DMS 273 treated with DMSO at 0.1 percent for 48 hours (cell line): ENCODE results near the gene BHLHE23.

Experiments
- DNase-seq: peaks from one replicate; lab custom pipeline; 2025; lab: John Stamatoyannopoulos, UW

Gene BHLHE23

GRCh38 chr20:62972845-62973745, 33.7 kb downstream of the BHLHE23 start:
- no peak for DNase-seq

GRCh38 chr20:62971950-62972844, 34.6 kb downstream of the BHLHE23 start:
- peak; percentile 44 for DNase-seq

GRCh38 chr20:62971211-62971949, 35.4 kb downstream of the BHLHE23 start:
- DNase-seq, result no peak

GRCh38 chr20:62970307-62971210, 36.2 kb downstream of the BHLHE23 start:
- no peak for DNase-seq

- DNase-seq, result no peak
These were observed 36.8 kb downstream of the BHLHE23 start for GRCh38 chr20:62969939-62970306.

GRCh38 chr20:62969179-62969760, 37.5 kb downstream of the BHLHE23 start:
- DNase-seq, result no peak

- DNase-seq, result no peak
These were observed 38.2 kb downstream of the BHLHE23 start for GRCh38 chr20:62968378-62969178.

- no peak for DNase-seq
These were observed 39.0 kb downstream of the BHLHE23 start for GRCh38 chr20:62967628-62968351.

GRCh38 chr20:62967149-62967501, 39.6 kb downstream of the BHLHE23 start:
- DNase-seq, result no peak

- DNase-seq, result no peak
These were observed 40.3 kb downstream of the BHLHE23 start for GRCh38 chr20:62966212-62967148.

GRCh38 chr20:62965363-62965771, 41.4 kb downstream of the BHLHE23 start:
- no peak for DNase-seq

- DNase-seq, result no peak
These were observed 42.1 kb downstream of the BHLHE23 start for GRCh38 chr20:62964700-62965099.

GRCh38 chr20:62963614-62964397, 43.0 kb downstream of the BHLHE23 start:
- DNase-seq, result no peak

- no peak for DNase-seq
These were observed 43.7 kb downstream of the BHLHE23 start for GRCh38 chr20:62962891-62963613.

GRCh38 chr20:62962221-62962879, 44.4 kb downstream of the BHLHE23 start:
- DNase-seq, result no peak

GRCh38 chr20:62961799-62962198, 45.0 kb downstream of the BHLHE23 start:
- DNase-seq, result no peak
